GM23338 (cell line): ENCODE measurements around the gene GNB1. TPM values are rescaled to one million over a fixed set of nuclear protein-coding genes. Genes with fewer than 3 reads are reported as not detected.

ENCODE experiments used
- ATAC-seq: fragments of 200-7000 bp; cut with Tn5 transposase; 3 replicates; pipeline ENCODE4 v1.9.1; 2020
- DNase-seq: peaks from one replicate; pipeline ENCODE4 v3.0.0-alpha.2; 2015; ENCODE audit warnings: low spot score
- H2AFZ ChIP-seq: fragments of 200-600 bp; sonication (generic); 2 replicates; pipeline ENCODE4 v1.8.0; 2016; ENCODE audit warnings: antibody characterized with exemption, mild to moderate bottlenecking, moderate library complexity
- H3F3A ChIP-seq: fragments of 200-600 bp; sonication (generic); replicated peaks from 2 replicates; pipeline ENCODE4 v1.8.0; 2017; ENCODE audit warnings: antibody characterized with exemption, mixed run types, low read depth
- H3K27ac ChIP-seq: fragments of 200-600 bp; sonication (generic); 2 replicates; pipeline ENCODE4 v1.6.1; 2016; ENCODE audit warnings: low read depth
- H3K27me3 ChIP-seq: fragments of 200-600 bp; sonication (generic); 2 replicates; pipeline ENCODE4 v1.8.0; 2016; ENCODE audit warnings: mild to moderate bottlenecking, mixed run types, moderate library complexity; ENCODE audit not compliant: insufficient read depth
- H3K36me3 ChIP-seq: fragments of 200-600 bp; sonication (generic); 2 replicates; pipeline ENCODE4 v1.8.0; 2016; ENCODE audit warnings: mild to moderate bottlenecking; ENCODE audit not compliant: insufficient read depth
- H3K4me1 ChIP-seq: fragments of 200-600 bp; sonication (generic); 2 replicates; pipeline ENCODE4 v1.8.0; 2016; ENCODE audit warnings: mild to moderate bottlenecking, moderate library complexity; ENCODE audit not compliant: insufficient read depth
- H3K4me2 ChIP-seq: fragments of 200-600 bp; sonication (generic); 2 replicates; pipeline ENCODE4 v1.7.1; 2017; ENCODE audit warnings: mixed run types
- H3K4me3 ChIP-seq: fragments of 200-600 bp; sonication (generic); 2 replicates; pipeline ENCODE4 v1.6.1; 2016; ENCODE audit warnings: mixed run types
- H3K79me2 ChIP-seq: fragments of 200-600 bp; sonication (generic); replicated peaks from 2 replicates; pipeline ENCODE4 v1.8.0; 2017; ENCODE audit warnings: mild to moderate bottlenecking; ENCODE audit not compliant: insufficient read depth
- H3K9me2 ChIP-seq: fragments of 200-600 bp; sonication (generic); 2 replicates; pipeline ENCODE4 v1.8.0; 2017; ENCODE audit not compliant: insufficient read depth
- H4K20me1 ChIP-seq: fragments of 200-600 bp; sonication (generic); replicated peaks from 2 replicates; pipeline ENCODE4 v1.8.0; 2017; ENCODE audit warnings: mild to moderate bottlenecking; ENCODE audit not compliant: insufficient read depth
- H3K27ac Mint-ChIP-seq: 2 replicates; pipeline ENCODE4 v1.8.0; 2020; ENCODE audit warnings: inconsistent platforms, mild to moderate bottlenecking, moderate library complexity, mixed read lengths
- H3K27me3 Mint-ChIP-seq: 3 replicates; pipeline ENCODE4 v1.8.0; 2022; ENCODE audit warnings: low read depth, mild to moderate bottlenecking, moderate library complexity, mixed read lengths, inconsistent platforms; ENCODE audit not compliant: insufficient read depth, poor library complexity
- H3K36me3 Mint-ChIP-seq: 3 replicates; pipeline ENCODE4 v1.8.0; 2021; ENCODE audit warnings: low read depth, mild to moderate bottlenecking, inconsistent platforms, moderate library complexity, mixed read lengths
- H3K4me1 Mint-ChIP-seq: 3 replicates; pipeline ENCODE4 v1.8.0; 2020; ENCODE audit warnings: mild to moderate bottlenecking, inconsistent platforms, mixed read lengths
- H3K4me3 Mint-ChIP-seq: 3 replicates; pipeline ENCODE4 v1.8.0; 2021; ENCODE audit warnings: moderate library complexity, mild to moderate bottlenecking, inconsistent platforms, mixed read lengths
- H3K9me3 Mint-ChIP-seq: 3 replicates; pipeline ENCODE4 v1.8.0; 2020; ENCODE audit warnings: moderate library complexity, mild to moderate bottlenecking, inconsistent platforms, mixed read lengths
- CREB1 ChIP-seq: fragments of 250-450 bp; sonication (Bioruptor Pico); IDR thresholded peaks from 2 replicates; pipeline ENCODE4 v1.5.0; 2020; ENCODE audit warnings: low read depth, mild to moderate bottlenecking, moderate library complexity
- CTCF ChIP-seq, 2 experiments: fragments of 200-600 bp in 1 of 2; sonication (generic) in 1 of 2; conservative IDR thresholded peaks; 2 replicates each; pipeline versions ENCODE4 v1.5.1 to v1.6.1; 2016 to 2017; ENCODE audit warnings: antibody characterized with exemption in 2 of 2, low read depth in 2 of 2, mild to moderate bottlenecking in 2 of 2, moderate library complexity in 1 of 2
- ETS1 ChIP-seq: IDR thresholded peaks from 2 replicates; pipeline ENCODE4 v1.6.1; 2016; ENCODE audit warnings: antibody characterized with exemption
- EZH2 ChIP-seq: fragments of 200-600 bp; sonication (generic); IDR thresholded peaks from one replicate; pipeline ENCODE4 v1.8.0; 2017; ENCODE audit warnings: antibody characterized with exemption, mild to moderate bottlenecking, low read depth; ENCODE audit not compliant: unreplicated experiment
- EZH2phosphoT487 ChIP-seq: fragments of 200-600 bp; sonication (generic); IDR thresholded peaks from one replicate; pipeline ENCODE4 v1.8.1; 2018; ENCODE audit warnings: antibody characterized with exemption; ENCODE audit not compliant: unreplicated experiment
- JUNB ChIP-seq: IDR thresholded peaks from one replicate; pipeline ENCODE4 v1.6.1; 2016; ENCODE audit warnings: antibody characterized with exemption; ENCODE audit not compliant: unreplicated experiment
- NANOG ChIP-seq: IDR thresholded peaks from 2 replicates; pipeline ENCODE4 v1.6.1; 2016; ENCODE audit warnings: antibody characterized with exemption, borderline replicate concordance
- POLR2AphosphoS5 ChIP-seq: IDR thresholded peaks from 2 replicates; pipeline ENCODE4 v1.6.1; 2016; ENCODE audit warnings: antibody characterized with exemption, low read depth
- REST ChIP-seq: IDR thresholded peaks from one replicate; pipeline ENCODE4 v1.6.1; 2018; ENCODE audit warnings: antibody characterized with exemption; ENCODE audit not compliant: unreplicated experiment
- STAT1 ChIP-seq: IDR thresholded peaks from one replicate; pipeline ENCODE4 v1.6.1; 2016; ENCODE audit warnings: antibody characterized with exemption; ENCODE audit not compliant: unreplicated experiment
- ZNF114 ChIP-seq: fragments of 250-450 bp; sonication (Bioruptor Pico); IDR thresholded peaks from 2 replicates; pipeline ENCODE4 v1.5.0; 2020; ENCODE audit warnings: mild to moderate bottlenecking, moderate library complexity
- ZNF331 ChIP-seq: fragments of 250-450 bp; sonication (Bioruptor Pico); IDR thresholded peaks from 2 replicates; pipeline ENCODE4 v1.5.0; 2020; ENCODE audit warnings: low read depth, mild to moderate bottlenecking, moderate library complexity
- ZNF462 ChIP-seq: fragments of 250-450 bp; sonication (Bioruptor Pico); IDR thresholded peaks from 2 replicates; pipeline ENCODE4 v1.5.0; 2020; ENCODE audit warnings: mild to moderate bottlenecking, moderate library complexity
- polyA plus RNA-seq: library from polyadenylated mRNA; unstranded; fragments of >200 nt; fragmentation: Nextera tagmentation; extraction: Ambion mirVana; gene quantifications from 2 replicates; pipeline ENCODE4 v1.2.1, GENCODE V29; 2016
- total RNA-seq: library from RNA; depleted of rRNA; stranded (reverse); fragments of >200 nt; shearing (Covaris generic); gene quantifications from 2 replicates; pipeline ENCODE4 v1.2.3, GENCODE V29; 2014

The GNB1 gene
- total and polyA plus RNA-seq, 2 experiments from 2014 or later, result 65.4 to 138 TPM

- peak overlapping the region; percentile 53 for H3K27ac Mint-ChIP-seq
- Histone ChIP-seq H3K79me2 (peaks cover 35% of the 10 kb centered on the region), H3K27me3 (no peaks in the 10 kb centered on the region), H3F3A (peaks cover 8% of the 10 kb centered on the region; the same call in 1 of the 2 replicates), H3K4me1 (no peaks in the 10 kb centered on the region), H3K4me2 (no peak overlapping the region), H3K36me3 (peaks cover 16% of the 10 kb centered on the region; the same call in 1 of the 2 replicates), H3K9me2 (no peaks in the 10 kb centered on the region), H3K27ac (no peak overlapping the region), H3K4me3 (no peak overlapping the region), H4K20me1 (peaks cover 17% of the 10 kb centered on the region; the same call in 1 of the 2 replicates), H2AFZ (no peak overlapping the region)
- no peaks in the 10 kb centered on the region for H3K4me1 Mint-ChIP-seq
- no peak overlapping the region for H3K4me3 Mint-ChIP-seq
- DNase-seq (no peak), ATAC-seq (no peak)
- H3K36me3 Mint-ChIP-seq, result peaks cover 75% of the 10 kb centered on the region
- H3K9me3 Mint-ChIP-seq, result no peaks in the 10 kb centered on the region
- peaks cover 14% of the 10 kb centered on the region for H3K27me3 Mint-ChIP-seq
- TF ChIP-seq ZNF331 (CRISPR knock-in tag), result no peak
- TF ChIP-seq JUNB, result no peak
- no peak for TF ChIP-seq EZH2
- no peak for TF ChIP-seq STAT1
- TF ChIP-seq POLR2AphosphoS5, result no peak
- no peak for TF ChIP-seq NANOG
- TF ChIP-seq ZNF114, result no peak
- no peak for TF ChIP-seq CREB1 (CRISPR knock-in tag)
- no peak for TF ChIP-seq REST
- TF ChIP-seq ETS1, result no peak
- no peak for TF ChIP-seq EZH2phosphoT487
- TF ChIP-seq CTCF (conservative IDR thresholded peaks at IDR 0.05; ENCODE audit: low read depth in 2 of 2), result no peak
- no peak for TF ChIP-seq ZNF462 (CRISPR knock-in tag)
These were observed 132.7 kb downstream of the GNB1 start for GRCh38 chr1:1758059-1758621.
